K562 (cell line): Measurements from ENCODE around the gene CHD6. TPM values are rescaled to one million over a fixed set of nuclear protein-coding genes. Genes with fewer than 3 reads are reported as not detected.

Source experiments
- ATAC-seq: fragments of 200-7000 bp; cut with Tn5 transposase; 3 replicates; pipeline ENCODE4 v1.9.1; 2020; ENCODE audit warnings: moderate library complexity
- BruUV-seq: library from RNA; stranded (reverse); fragments of 400-500 nt; replicated peaks from 2 replicates; lab custom pipeline; 2021; lab: Mats Ljungman, UMichigan
- CTCF ChIA-PET: fragments of 300-600 bp; formaldehyde crosslinking; extraction: SDS; loops from one replicate; lab custom pipeline; 2021; ENCODE audit warnings: low intra/inter-chr PET ratio; lab: Yijun Ruan, JAX
- POLR2A ChIA-PET: fragments of 300-600, 350-650 bp; sonication (Branson Sonifier 250); formaldehyde crosslinking; extraction: SDS; loops from one replicate; lab custom pipeline; 2021; ENCODE audit warnings: antibody characterized with exemption, inconsistent platforms; lab: Yijun Ruan, JAX
- DNase-seq, 4 experiments: peaks; one replicate each; pipeline versions ENCODE4 v3.0.0 to v3.0.0-alpha.2; 2011 to 2018; ENCODE audit warnings: low spot score in 3 of 4, mixed read lengths in 3 of 4; ENCODE audit errors: extremely low read depth in 1 of 4
- FAIRE-seq: peaks from 2 replicates; lab custom pipeline; 2011; peaks lifted over from hg19 to GRCh38; lab: Jason Lieb, UNC
- H2AFZ ChIP-seq: 2 replicates; pipeline ENCODE4 v1.6.0; 2011; ENCODE audit warnings: low read depth, low read length, control low read depth, inconsistent platforms
- H3K27ac ChIP-seq: fragments of 200-600 bp; 3 replicates; pipeline ENCODE4 v1.8.0; 2011; ENCODE audit warnings: low read depth, mild to moderate bottlenecking, control low read depth, inconsistent platforms, low read length, moderate library complexity, mixed read lengths; ENCODE audit errors: extremely low read depth
- H3K27me3 ChIP-seq, 2 experiments: fragments of 300-600 bp in 1 of 2; 2 replicates in 1 of 2; 3 replicates in 1 of 2; pipeline versions ENCODE4 v1.6.0 to v1.8.0; 2011; ENCODE audit warnings: inconsistent platforms in 2 of 2, low read length in 2 of 2, mild to moderate bottlenecking in 1 of 2, mixed read lengths in 1 of 2, moderate library complexity in 1 of 2; ENCODE audit not compliant: control insufficient read depth in 2 of 2, insufficient read depth in 2 of 2
- H3K36me3 ChIP-seq: fragments of 300-600 bp; 3 replicates; pipeline ENCODE4 v1.8.0; 2011; ENCODE audit warnings: mild to moderate bottlenecking, low read length, inconsistent platforms; ENCODE audit not compliant: control insufficient read depth, insufficient read depth
- H3K4me1 ChIP-seq, 2 experiments: fragments of 200-600 bp in 1 of 2; replicated peaks in 1 of 2; 2 replicates in 1 of 2; 3 replicates in 1 of 2; pipeline versions ENCODE4 v1.5.1 to v1.8.0; 2011; ENCODE audit warnings: inconsistent platforms in 2 of 2, low read length in 2 of 2, mild to moderate bottlenecking in 1 of 2, mixed read lengths in 1 of 2, moderate library complexity in 1 of 2; ENCODE audit not compliant: control insufficient read depth in 2 of 2, insufficient read depth in 2 of 2
- H3K4me2 ChIP-seq: 2 replicates; pipeline ENCODE4 v1.6.1; 2011; ENCODE audit warnings: low read length, control low read depth, inconsistent platforms, mixed read lengths; ENCODE audit not compliant: insufficient read depth
- H3K4me3 ChIP-seq: fragments of 200-600 bp; sonication (generic), shearing (Covaris generic); 2 replicates; pipeline ENCODE4 v1.5.1; 2016; ENCODE audit warnings: control low read depth, inconsistent platforms
- H3K79me2 ChIP-seq: fragments of 200-600 bp; 3 replicates; pipeline ENCODE4 v1.8.0; 2011; ENCODE audit warnings: low read length, inconsistent platforms; ENCODE audit not compliant: control insufficient read depth, insufficient read depth
- H3K9ac ChIP-seq, 2 experiments: 2 replicates each; pipeline versions ENCODE4 v1.6.0 to v1.6.1; 2011; ENCODE audit warnings: low read depth in 2 of 2, low read length in 2 of 2, control low read depth in 1 of 2, inconsistent platforms in 1 of 2, mild to moderate bottlenecking in 1 of 2, mixed read lengths in 1 of 2; ENCODE audit not compliant: insufficient read depth in 1 of 2
- H3K9me1 ChIP-seq: one replicate; pipeline ENCODE4 v1.6.0; 2011; ENCODE audit warnings: inconsistent platforms, mild to moderate bottlenecking, low read length, moderate library complexity; ENCODE audit not compliant: control insufficient read depth, insufficient read depth
- H3K9me3 ChIP-seq: replicated peaks from 2 replicates; pipeline ENCODE4 v1.5.1; 2011; ENCODE audit warnings: low read depth, low read length, inconsistent platforms; ENCODE audit not compliant: control insufficient read depth, insufficient read depth
- H4K20me1 ChIP-seq: replicated peaks from 2 replicates; pipeline ENCODE4 v1.6.1; 2011; ENCODE audit warnings: low read length, inconsistent platforms, mixed read lengths; ENCODE audit not compliant: control insufficient read depth, insufficient read depth
- POLR2B ChIP-seq: fragments of 450-650 bp; IDR thresholded peaks from 2 replicates; pipeline ENCODE4 v1.6.1; 2018; ENCODE audit warnings: low read depth; ENCODE audit not compliant: partially characterized antibody
- POLR2G ChIP-seq: fragments of 200-400 bp; formaldehyde crosslinking; IDR thresholded peaks from 2 replicates; pipeline ENCODE4 v1.6.1; 2017; ENCODE audit warnings: low read depth, mild to moderate bottlenecking, antibody characterized with exemption, low read length, moderate library complexity
- ZBTB12 ChIP-seq: fragments of 250-450 bp; sonication (Bioruptor Pico); IDR thresholded peaks from 2 replicates; pipeline ENCODE4 v1.4.0; 2020
- WGBS: fragments of 100-300 bp; shearing (Covaris generic); methylation state at CpG from one replicate; pipeline ENCODE4 v1.1.6; 2016; ENCODE audit warnings: low coverage, mixed read lengths; ENCODE audit not compliant: insufficient coverage; ENCODE audit errors: missing lambda C conversion rate; 5-methylcytosine and 5-hydroxymethylcytosine counted together
- in situ Hi-C: fragments of 300-500 bp; cut with MboI; formaldehyde crosslinking; loops from 4 replicates; pipeline ENCODE4 v1.15.0; 2018; ENCODE audit warnings: inconsistent platforms, mixed read lengths
- intact Hi-C: fragments of 100-400 bp; cut with micrococcal nuclease; formaldehyde crosslinking; loops from 2 replicates; pipeline ENCODE4 v1.14.2; 2022
- polyA plus RNA-seq, 8 experiments: library from polyadenylated mRNA; depleted of rRNA in 4 of 8; stranded (reverse) in 5 of 8; unstranded in 3 of 8; fragments of >200 nt; fragmentation: Nextera tagmentation in 2 of 8; fragmentation: Illumina TruSeq in 1 of 8; extraction: Ambion mirVana in 2 of 8; extraction: Trizol in 1 of 8; gene quantifications; 2 replicates each; pipeline versions ENCODE4 v1.2.1 to v1.2.3, GENCODE V29; 2011 to 2014; ENCODE audit warnings: inconsistent platforms in 1 of 8, missing spikeins in 1 of 8
- total RNA-seq, 7 experiments: library from RNA; depleted of rRNA in 6 of 7; stranded (reverse); fragments of >200 nt in 6 of 7; fragmentation: Illumina TruSeq in 2 of 7; extraction: Trizol in 2 of 7; gene quantifications; 2 replicates each; pipeline versions ENCODE4 v1.2.1 to v1.2.3, GENCODE V29; 2011 to 2021; ENCODE audit warnings: low replicate concordance in 1 of 7

The CHD6 gene
- total and polyA plus RNA-seq, 9 of the 15 experiments (the other 6 are each of a cell fraction or from before 2014, with no cell fraction given): 3.9 to 24.2 (median 12.8) TPM

DNA sequence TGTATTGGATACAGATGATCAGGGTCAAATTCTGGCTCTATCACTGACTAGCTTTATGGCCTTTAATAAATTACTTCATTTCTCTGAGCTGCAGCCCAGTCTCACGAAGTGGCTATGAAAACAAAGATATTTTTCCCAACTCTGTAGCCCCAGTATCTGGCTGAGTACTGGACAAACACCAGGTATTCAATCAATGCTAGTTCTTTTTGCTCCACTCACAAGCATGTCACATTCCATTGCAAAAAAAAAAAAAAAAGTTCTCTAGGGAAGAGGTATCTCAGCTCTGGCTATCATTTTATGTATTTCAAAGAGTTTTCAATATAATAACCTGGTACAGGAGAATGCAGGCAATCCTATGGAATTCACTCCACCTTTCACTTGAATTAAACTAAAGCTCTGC is 3.1 kb downstream of the CHD6 start:
- POLR2A ChIA-PET: interaction anchor here (0.7 to 1.0 kb wide), 5 partner anchors 12 to 251 kb away, joined by 3 read pairs; no protein-coding TSS in a partner anchor
- ATAC-seq: no peak
- BruUV-seq: no TSS peak

More for the DNA sequence above, 3.1 kb downstream of the CHD6 start:
- in situ Hi-C loops: no loop called here
- Histone ChIP-seq H3K4me2 (no peak overlapping the region), H3K4me3 (no peak overlapping the region), H3K27ac (no peak overlapping the region), H3K9me1 (no peaks in the 10 kb centered on the region), H3K9ac (no peak overlapping the region), H4K20me1 (peaks cover 5% of the 10 kb centered on the region), H3K79me2 (peaks cover 74% of the 10 kb centered on the region), H3K27me3 (no peaks in the 10 kb centered on the region), H3K36me3 (no peaks in the 10 kb centered on the region), H3K9me3 (no peaks in the 10 kb centered on the region), H3K4me1 (peaks cover 5 to 17% of the 10 kb centered on the region in 2 experiments), H2AFZ (no peak overlapping the region)
- 24% methylated on average over 1 of the region's 1 CpG for WGBS
- TF ChIP-seq POLR2G (no peak), POLR2B (no peak), ZBTB12 (CRISPR knock-in tag) (no peak)
- intact Hi-C loops: loop anchor here (5.0 to 10.0 kb wide), 2 partner anchors 77 to 270 kb away; partner anchors contain the start of gene LPIN3
- CTCF ChIA-PET: interaction anchor here (0.7 kb wide), 1 partner anchor 42 kb away, joined by 3 read pairs; no protein-coding TSS in a partner anchor
- no peak for DNase-seq
- FAIRE-seq: no peak
